ENCODE data around the gene NCAPG.
A peak's percentile ranks its signal among the peaks of the same experiment; 100 is the strongest.

NCAPG gene

DNA sequence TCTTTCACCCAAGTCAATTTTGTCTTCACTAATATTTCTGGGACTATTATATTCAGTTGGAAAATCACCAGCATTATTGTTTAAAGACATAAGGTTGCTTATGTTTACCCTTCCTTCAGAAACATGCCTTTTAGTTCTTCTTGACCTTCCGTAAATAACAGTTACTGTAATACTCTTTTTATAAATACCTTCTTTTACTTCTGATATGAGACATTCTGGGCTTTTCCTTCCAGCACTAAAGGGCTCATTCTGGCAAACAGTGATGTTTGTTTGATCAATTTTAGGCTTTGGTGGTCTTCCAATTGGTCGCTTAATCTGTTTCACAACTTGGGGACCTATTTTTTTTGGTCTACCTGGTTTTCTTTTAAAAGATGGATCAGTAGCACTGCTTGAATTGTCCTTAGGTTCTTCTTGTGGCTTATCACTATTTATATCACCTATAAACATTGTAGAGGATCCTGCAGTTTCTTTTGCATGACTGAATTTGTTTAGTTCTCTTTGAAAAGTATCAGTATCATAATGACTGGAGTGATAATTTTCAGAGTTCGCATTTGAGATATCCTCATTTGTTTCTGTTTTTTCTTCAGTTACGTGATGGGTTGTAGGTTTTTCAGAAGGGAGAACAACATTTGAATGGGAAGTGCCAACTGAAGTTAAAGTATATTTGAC lies 64.8 kb downstream of the NCAPG start:
- peak in 1 of 5 experiments; percentile 22 for DNase-seq

DNA sequence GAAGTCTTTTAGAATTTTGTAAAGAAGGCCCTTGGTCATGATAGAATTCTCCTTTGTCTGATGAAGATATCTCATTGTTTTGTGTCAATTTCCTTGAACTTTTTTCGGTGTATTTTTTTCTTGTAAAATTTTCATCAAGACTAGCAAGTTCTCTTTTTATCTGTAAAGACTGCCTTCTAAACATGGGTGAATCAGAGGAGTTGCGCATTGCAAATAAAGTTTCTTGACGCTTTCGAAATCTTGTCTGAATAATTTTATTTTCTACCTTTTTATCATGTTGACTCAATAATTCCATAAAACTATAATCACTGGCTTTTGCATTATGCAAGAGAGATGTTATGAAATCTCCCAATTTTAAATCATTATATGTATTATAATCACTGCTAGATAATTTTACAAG lies 66.2 kb downstream of the NCAPG start:
- DNase-seq: no peak

DNA sequence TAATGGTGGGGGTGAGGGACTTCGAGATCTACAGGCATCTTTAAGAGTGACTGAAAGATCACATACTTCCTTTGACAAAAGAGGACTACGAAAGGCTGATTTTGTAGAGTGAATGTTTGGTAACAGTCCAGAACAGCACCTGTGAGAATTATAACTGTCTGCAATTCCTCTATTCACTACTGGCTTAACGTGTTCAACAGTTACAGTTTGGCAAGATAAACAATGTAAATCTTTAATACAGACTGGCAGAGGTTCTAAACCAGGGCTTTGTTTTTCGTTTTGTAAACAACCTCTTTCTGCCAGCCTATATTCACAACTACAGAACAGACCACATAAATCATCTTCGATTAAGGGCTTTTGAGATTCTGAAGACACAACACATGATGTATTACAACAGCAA lies 66.9 kb downstream of the NCAPG start:
- no peak for DNase-seq

DNA sequence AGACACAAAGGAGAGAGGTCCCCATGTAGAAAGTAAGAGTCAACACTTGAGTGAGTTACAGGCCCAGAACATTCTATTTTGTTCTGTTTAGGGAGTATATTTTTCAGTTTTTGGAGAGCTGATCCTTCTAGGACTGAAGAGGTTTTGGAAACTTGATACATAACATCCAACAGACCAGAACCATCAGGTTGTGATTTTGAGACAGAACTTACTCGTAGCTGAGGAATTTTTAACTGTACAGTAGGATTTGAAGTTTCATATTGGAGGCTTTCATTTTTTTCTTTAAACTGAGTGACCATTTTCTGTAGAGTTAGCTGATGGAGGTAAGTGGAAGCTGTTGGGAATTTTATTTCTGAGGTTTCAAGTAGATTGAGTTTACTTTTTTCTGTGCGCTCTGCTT lies 73.3 kb downstream of the NCAPG start:
- no peak for DNase-seq

DNA sequence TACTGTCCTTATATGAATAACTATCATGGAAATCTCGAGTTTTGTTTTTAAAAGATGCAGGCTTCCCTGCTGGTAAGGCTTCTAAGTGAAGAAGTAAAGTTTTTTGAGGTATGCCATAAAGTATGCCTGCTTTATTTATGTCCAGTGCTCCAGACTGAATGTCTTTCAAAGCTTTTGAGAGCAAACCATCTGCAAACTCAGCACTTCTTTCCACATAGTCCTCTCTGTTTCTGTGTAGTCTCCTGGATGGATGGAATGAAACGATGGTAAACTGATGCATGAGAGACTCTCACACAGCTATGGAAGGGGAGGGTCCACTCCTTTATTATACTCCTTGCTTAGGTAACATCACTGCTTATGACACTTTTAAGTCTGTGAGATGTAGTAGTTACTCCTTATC lies 73.7 kb downstream of the NCAPG start:
- DNase-seq: no peak

DNA sequence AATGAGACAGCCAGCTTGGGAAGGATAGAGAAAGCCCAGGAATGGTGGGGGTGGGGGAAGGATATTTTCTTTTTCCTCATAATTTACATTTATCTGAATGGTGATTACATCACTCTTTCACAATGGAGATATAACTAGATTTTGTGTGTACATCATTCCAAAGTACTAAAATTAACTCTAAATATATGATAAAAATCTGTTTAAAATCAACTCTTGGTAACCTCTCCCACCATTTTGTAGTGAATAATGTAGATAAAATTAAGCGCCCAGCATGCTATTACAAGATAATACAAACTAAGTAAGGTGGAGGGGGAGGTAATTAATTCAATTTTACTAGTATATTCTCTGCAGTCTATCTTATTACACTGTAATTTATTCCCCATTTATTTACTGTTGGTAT lies 78.9 kb downstream of the NCAPG start:
- DNase-seq: no peak

DNA sequence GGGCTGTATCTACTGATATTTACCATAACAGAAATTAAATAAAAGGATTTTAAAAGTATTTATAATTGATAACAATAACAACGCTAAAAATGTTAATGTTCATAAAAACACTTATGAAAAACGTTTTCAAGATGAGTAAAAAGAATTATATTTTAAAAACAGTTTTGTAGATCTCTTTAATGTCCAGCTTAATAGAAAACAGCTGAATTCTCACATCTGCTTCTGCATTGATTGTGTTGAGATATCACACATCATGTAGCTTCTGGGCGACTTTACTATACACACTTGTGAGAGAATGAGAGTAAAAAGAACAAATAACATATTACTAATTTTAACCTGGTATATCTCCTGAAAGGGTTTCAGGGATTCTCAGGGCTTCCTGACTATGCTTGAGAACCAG lies 83.6 kb downstream of the NCAPG start:
- DNase-seq: no peak

Data from T-helper 2 cell (primary cell).